HepG2 (cell line): ENCODE data around the gene DNLZ. TPM values are rescaled to one million over a fixed set of nuclear protein-coding genes. Genes with fewer than 3 reads are reported as not detected.
"Not testable (repeated sequence)": the region's sequence is repeated elsewhere in the genome, so short reads cannot be mapped to it uniquely, and the experiment has no call there.

Experiments
- ATAC-seq: fragments of 200-7000 bp; cut with Tn5 transposase; 3 replicates; pipeline ENCODE4 v1.9.1; 2020; ENCODE audit warnings: mild to moderate bottlenecking, moderate library complexity
- BruUV-seq: library from RNA; stranded (reverse); fragments of 400-500 nt; replicated peaks from 2 replicates; lab custom pipeline; 2021; lab: Mats Ljungman, UMichigan
- CTCF ChIA-PET: fragments of 300-600 bp; formaldehyde crosslinking; extraction: SDS; loops from one replicate; lab custom pipeline; 2021; ENCODE audit warnings: low total read pairs, inconsistent platforms, low intra/inter-chr PET ratio; lab: Yijun Ruan, JAX
- POLR2A ChIA-PET: fragments of 350-600 bp; sonication (Branson Sonifier 250); formaldehyde crosslinking; loops from one replicate; lab custom pipeline; 2020; ENCODE audit warnings: antibody characterized with exemption, inconsistent platforms; lab: Yijun Ruan, JAX
- DNase-seq: peaks from one replicate; pipeline ENCODE4 v3.0.0-alpha.2; 2015; ENCODE audit warnings: low spot score
- FAIRE-seq: peaks from 3 replicates; lab custom pipeline; 2011; peaks lifted over from hg19 to GRCh38; lab: Jason Lieb, UNC
- H2AFZ ChIP-seq: one replicate; pipeline ENCODE4 v1.6.1; 2011; ENCODE audit warnings: low read length, inconsistent platforms
- H3K27ac ChIP-seq: fragments of 300-600 bp; 3 replicates; pipeline ENCODE4 v1.8.0; 2011; ENCODE audit warnings: mixed run types, mild to moderate bottlenecking, mixed read lengths, low read length, inconsistent platforms; ENCODE audit not compliant: insufficient read depth; ENCODE audit errors: extremely low read length
- H3K27me3 ChIP-seq, 2 experiments: fragments of 200-600 bp in 1 of 2; 2 replicates in 1 of 2; 3 replicates in 1 of 2; pipeline versions ENCODE4 v1.6.0 to v1.8.0; 2011; ENCODE audit warnings: low read length in 2 of 2, mild to moderate bottlenecking in 2 of 2, moderate library complexity in 2 of 2, inconsistent platforms in 1 of 2; ENCODE audit not compliant: insufficient read depth in 2 of 2, control insufficient read depth in 1 of 2
- H3K36me3 ChIP-seq, 2 experiments: fragments of 200-600 bp in 1 of 2; replicated peaks in 1 of 2; 2 replicates in 1 of 2; 3 replicates in 1 of 2; pipeline versions ENCODE4 v1.5.1 to v1.8.0; 2011; ENCODE audit warnings: low read length in 2 of 2, inconsistent platforms in 1 of 2; ENCODE audit not compliant: insufficient read depth in 2 of 2, control insufficient read depth in 1 of 2
- H3K4me1 ChIP-seq: 2 replicates; pipeline ENCODE4 v1.5.1; 2012; ENCODE audit warnings: low read length, inconsistent platforms; ENCODE audit not compliant: insufficient read depth
- H3K4me2 ChIP-seq: 2 replicates; pipeline ENCODE4 v1.6.0; 2011; ENCODE audit warnings: low read depth, low read length, inconsistent platforms
- H3K4me3 ChIP-seq, 3 experiments: fragments of 200-600 bp in 1 of 3; sonication (generic), shearing (Covaris generic) in 1 of 3; replicated peaks in 1 of 3; 2 replicates each; pipeline ENCODE4 v1.5.1; 2011 to 2016; ENCODE audit warnings: low read length in 3 of 3, inconsistent platforms in 2 of 3, low read depth in 2 of 3, mild to moderate bottlenecking in 2 of 3, control low read depth in 1 of 3, mixed read lengths in 1 of 3; ENCODE audit not compliant: insufficient read depth in 1 of 3
- H3K79me2 ChIP-seq: one replicate; pipeline ENCODE4 v1.6.1; 2011; ENCODE audit warnings: low read length, inconsistent platforms; ENCODE audit not compliant: insufficient read depth
- H3K9ac ChIP-seq: 2 replicates; pipeline ENCODE4 v1.6.0; 2011; ENCODE audit warnings: mild to moderate bottlenecking, low read depth, low read length, inconsistent platforms; ENCODE audit not compliant: insufficient read depth
- H3K9me3 ChIP-seq: 2 replicates; pipeline ENCODE4 v1.5.1; 2012; ENCODE audit warnings: mild to moderate bottlenecking, low read length
- H4K20me1 ChIP-seq: 2 replicates; pipeline ENCODE4 v1.6.0; 2011; ENCODE audit warnings: inconsistent platforms, mild to moderate bottlenecking, low read length, moderate library complexity; ENCODE audit not compliant: insufficient read depth
- AGO2 ChIP-seq: fragments of 200-400 bp; formaldehyde crosslinking; optimal IDR thresholded peaks from 2 replicates; pipeline ENCODE3; 2017; ENCODE audit warnings: mild to moderate bottlenecking, low read depth, low read length, moderate library complexity
- CEBPB ChIP-seq: IDR thresholded peaks from 2 replicates; pipeline ENCODE4 v1.6.1; 2011; ENCODE audit warnings: low read depth, low read length, improper control_type of control experiment, borderline replicate concordance
- DNMT1 ChIP-seq: sonication (generic); formaldehyde crosslinking; IDR thresholded peaks from 2 replicates; pipeline ENCODE4 v1.5.1; 2020; ENCODE audit warnings: mild to moderate bottlenecking, missing genetic modification reagents
- MLXIP ChIP-seq: sonication (generic); formaldehyde crosslinking; IDR thresholded peaks from 2 replicates; pipeline ENCODE4 v1.9.0; 2021; ENCODE audit warnings: missing genetic modification reagents, borderline replicate concordance
- ZNF770 ChIP-seq: sonication (generic); formaldehyde crosslinking; IDR thresholded peaks from 2 replicates; pipeline ENCODE4 v1.5.0; 2020; ENCODE audit warnings: mild to moderate bottlenecking, missing genetic modification reagents
- WGBS: methylation state at CpG from one replicate; pipeline ENCODE4 v1.1.6; 2017; ENCODE audit warnings: low lambda C conversion rate; 5-methylcytosine and 5-hydroxymethylcytosine counted together
- in situ Hi-C: cut with HindIII; loops from 2 replicates; pipeline ENCODE4 v1.10.0; 2017; ENCODE audit warnings: low pct_unique_long_range_greater_than_20kb; ENCODE audit not compliant: extremely low pct_ligation_motif_present
- intact Hi-C: fragments of 100-400 bp; cut with micrococcal nuclease; formaldehyde crosslinking; loops from one replicate; pipeline ENCODE4 v1.10.0; 2022; ENCODE audit not compliant: unreplicated experiment
- polyA plus RNA-seq, 8 experiments: library from polyadenylated mRNA; depleted of rRNA in 3 of 8; stranded (reverse) in 7 of 8; unstranded in 1 of 8; fragments of >200 nt; fragmentation: Illumina TruSeq in 4 of 8; extraction: Trizol in 4 of 8; gene quantifications; 2 replicates each; pipeline versions ENCODE4 v1.2.1 to v1.2.3, GENCODE V29; 2011 to 2016; ENCODE audit warnings: low read depth in 4 of 8, missing spikeins in 1 of 8, mixed read lengths in 1 of 8; ENCODE audit not compliant: insufficient read depth in 1 of 8
- total RNA-seq, 5 experiments: library from RNA; depleted of rRNA; stranded (reverse); fragments of >200 nt; fragmentation: Illumina TruSeq; extraction: Trizol; gene quantifications; 2 replicates each; pipeline ENCODE4 v1.2.3, GENCODE V29; 2016; ENCODE audit warnings: low read depth in 1 of 5

The DNLZ gene
- total and polyA plus RNA-seq, 2 of the 13 experiments (the other 11 are each of a cell fraction or from before 2014, with no cell fraction given) = 3.4 to 8.0 TPM

- peaks cover 27% of the 10 kb centered on the region for H3K4me1 ChIP-seq
- H3K27ac ChIP-seq, H2AFZ ChIP-seq, H4K20me1 ChIP-seq, CTCF ChIA-PET, H3K4me3 ChIP-seq, FAIRE-seq, BruUV-seq, ATAC-seq, intact Hi-C loops, H3K9me3 ChIP-seq, POLR2A ChIA-PET, DNase-seq, in situ Hi-C loops, H3K4me2 ChIP-seq, H3K27me3 ChIP-seq, H3K9ac ChIP-seq: not testable (repeated sequence)
- H3K79me2 ChIP-seq = peaks cover 31% of the 10 kb centered on the region
- 98% methylated on average over 28 of the region's 28 CpGs for WGBS
- H3K36me3 ChIP-seq = peaks cover 11 to 39% of the 10 kb centered on the region in 2 experiments; a peak in 4 of 5 replicates
- peak; percentile 26 for TF ChIP-seq AGO2
These were observed 43.5 kb upstream of the DNLZ start for GRCh38 chr9:136407061-136407460.

- BruUV-seq, H3K4me3 ChIP-seq, in situ Hi-C loops, DNase-seq, intact Hi-C loops, H3K9me3 ChIP-seq, H3K4me2 ChIP-seq, H2AFZ ChIP-seq, H4K20me1 ChIP-seq, H3K27me3 ChIP-seq, POLR2A ChIA-PET, CTCF ChIA-PET, H3K27ac ChIP-seq, FAIRE-seq, ATAC-seq, H3K9ac ChIP-seq: not testable (repeated sequence)
- peaks cover 11 to 39% of the 10 kb centered on the region in 2 experiments; a peak in 4 of 5 replicates for H3K36me3 ChIP-seq
- peaks cover 20% of the 10 kb centered on the region for H3K79me2 ChIP-seq
- 100% methylated on average over 2 of the region's 10 CpGs for WGBS
- peaks cover 19% of the 10 kb centered on the region for H3K4me1 ChIP-seq
These were observed 42.4 kb upstream of the DNLZ start for GRCh38 chr9:136405904-136406303.

GRCh38 chr9:136405481-136405880 lies 41.9 kb upstream of the DNLZ start:
- in situ Hi-C loops = no loop called here
- intact Hi-C loops = no loop called here
- H2AFZ ChIP-seq = no peak overlapping the region
- H3K9me3 ChIP-seq = no peaks in the 10 kb centered on the region
- no peaks in the 10 kb centered on the region for H3K27me3 ChIP-seq
- H3K36me3 ChIP-seq = peaks cover 11 to 39% of the 10 kb centered on the region in 2 experiments; a peak in 4 of 5 replicates
- CTCF ChIA-PET = no interaction called here
- no peak overlapping the region for H3K4me3 ChIP-seq
- WGBS = 84% methylated on average over 7 of the region's 7 CpGs
- H4K20me1 ChIP-seq = no peaks in the 10 kb centered on the region
- H3K4me2 ChIP-seq = no peak overlapping the region
- no TSS peak for BruUV-seq
- POLR2A ChIA-PET = no interaction called here
- peaks cover 16% of the 10 kb centered on the region for H3K79me2 ChIP-seq
- H3K9ac ChIP-seq = no peak overlapping the region
- DNase-seq (no peak), ATAC-seq (no peak), FAIRE-seq (no peak)
- H3K27ac ChIP-seq = no peak overlapping the region
- peaks cover 23% of the 10 kb centered on the region for H3K4me1 ChIP-seq
- TF ChIP-seq MLXIP (CRISPR knock-in tag) = no peak
- TF ChIP-seq ZNF770 (CRISPR knock-in tag) = peak; percentile 49; the same call in 1 of the 2 replicates
- TF ChIP-seq DNMT1 (CRISPR knock-in tag) = no peak
- 0 out of 2 replicates have a peak, but pooled peaks have one; percentile 30 for TF ChIP-seq CEBPB
